Measurements from ENCODE around the gene CACNB3.
"Not testable (repeated sequence)": the region's sequence is repeated elsewhere in the genome, so short reads cannot be mapped to it uniquely, and the experiment has no call there.

The CACNB3 gene

GRCh38 chr12:48824112-48824511, 5.8 kb downstream of the CACNB3 start:
- Histone ChIP-seq H3K27me3 (ENCODE audit: control insufficient read depth, insufficient read depth, low read length) (peaks cover 11% of the 10 kb centered on the region), H3K36me3 (ENCODE audit: control insufficient read depth, low read depth, low read length) (peaks cover 5% of the 10 kb centered on the region), H3K9me3 (ENCODE audit: control insufficient read depth, low read depth, low read length) (no peaks in the 10 kb centered on the region), H3K4me3 (ENCODE audit: low read length) (no peak overlapping the region), H3K9ac (ENCODE audit: low read length) (no peak overlapping the region), H3K27ac (ENCODE audit: low read length) (no peak overlapping the region), H3K4me1 (ENCODE audit: control insufficient read depth, low read depth, low read length) (peaks cover 8% of the 10 kb centered on the region)

GRCh38 chr12:48824905-48825304, 6.6 kb downstream of the CACNB3 start:
- H3K27me3 ChIP-seq (ENCODE audit: control insufficient read depth, insufficient read depth, low read length): peaks cover 3% of the 10 kb centered on the region
- no peaks in the 10 kb centered on the region for H3K9me3 ChIP-seq (ENCODE audit: control insufficient read depth, low read depth, low read length)
- H3K4me1 ChIP-seq (ENCODE audit: control insufficient read depth, low read depth, low read length): no peaks in the 10 kb centered on the region
- H3K4me3 ChIP-seq (ENCODE audit: low read length): no peak overlapping the region
- peaks cover 13% of the 10 kb centered on the region for H3K36me3 ChIP-seq (ENCODE audit: control insufficient read depth, low read depth, low read length)
- H3K27ac ChIP-seq (ENCODE audit: low read length): no peak overlapping the region
- no peak overlapping the region for H3K9ac ChIP-seq (ENCODE audit: low read length)

GRCh38 chr12:48826209-48826855, 8.0 kb downstream of the CACNB3 start:
- Histone ChIP-seq H3K9me3 (ENCODE audit: control insufficient read depth, low read depth, low read length) (no peaks in the 10 kb centered on the region), H3K27ac (ENCODE audit: low read length) (no peak overlapping the region), H3K4me1 (ENCODE audit: control insufficient read depth, low read depth, low read length) (no peaks in the 10 kb centered on the region), H3K36me3 (ENCODE audit: control insufficient read depth, low read depth, low read length) (peaks cover 27% of the 10 kb centered on the region), H3K9ac (ENCODE audit: low read length) (no peak overlapping the region), H3K4me3 (ENCODE audit: low read length) (no peak overlapping the region), H3K27me3 (ENCODE audit: control insufficient read depth, insufficient read depth, low read length) (no peaks in the 10 kb centered on the region)

- Histone ChIP-seq H3K36me3 (ENCODE audit: control insufficient read depth, low read depth, low read length) (peaks cover 34% of the 10 kb centered on the region), H3K4me1 (ENCODE audit: control insufficient read depth, low read depth, low read length) (no peaks in the 10 kb centered on the region), H3K4me3 (ENCODE audit: low read length) (no peak overlapping the region), H3K27me3 (ENCODE audit: control insufficient read depth, insufficient read depth, low read length) (no peaks in the 10 kb centered on the region), H3K9me3 (ENCODE audit: control insufficient read depth, low read depth, low read length) (no peaks in the 10 kb centered on the region), H3K9ac (ENCODE audit: low read length) (no peak overlapping the region), H3K27ac (ENCODE audit: low read length) (no peak overlapping the region)
Observed at GRCh38 chr12:48827026-48827425, 8.7 kb downstream of the CACNB3 start.

- H3K9me3 ChIP-seq (ENCODE audit: control insufficient read depth, low read depth, low read length): no peaks in the 10 kb centered on the region
- peaks cover 40% of the 10 kb centered on the region for H3K36me3 ChIP-seq (ENCODE audit: control insufficient read depth, low read depth, low read length)
- H3K4me3 ChIP-seq (ENCODE audit: low read length): no peak overlapping the region
- H3K4me1 ChIP-seq (ENCODE audit: control insufficient read depth, low read depth, low read length): no peaks in the 10 kb centered on the region
- no peak overlapping the region for H3K27ac ChIP-seq (ENCODE audit: low read length)
- H3K9ac ChIP-seq (ENCODE audit: low read length): no peak overlapping the region
- no peaks in the 10 kb centered on the region for H3K27me3 ChIP-seq (ENCODE audit: control insufficient read depth, insufficient read depth, low read length)
Observed at GRCh38 chr12:48827513-48828096, 9.3 kb downstream of the CACNB3 start.

GRCh38 chr12:48828293-48828692, 10.0 kb downstream of the CACNB3 start:
- Histone ChIP-seq H3K27me3 (ENCODE audit: control insufficient read depth, insufficient read depth, low read length) (no peaks in the 10 kb centered on the region), H3K9me3 (ENCODE audit: control insufficient read depth, low read depth, low read length) (no peaks in the 10 kb centered on the region), H3K4me3 (ENCODE audit: low read length) (no peak overlapping the region), H3K36me3 (ENCODE audit: control insufficient read depth, low read depth, low read length) (peaks cover 46% of the 10 kb centered on the region), H3K27ac (ENCODE audit: low read length) (no peak overlapping the region), H3K9ac (ENCODE audit: low read length) (no peak overlapping the region), H3K4me1 (ENCODE audit: control insufficient read depth, low read depth, low read length) (no peaks in the 10 kb centered on the region)

GRCh38 chr12:48828841-48829575, 10.7 kb downstream of the CACNB3 start:
- Histone ChIP-seq H3K4me1 (ENCODE audit: control insufficient read depth, low read depth, low read length) (no peaks in the 10 kb centered on the region), H3K9ac (ENCODE audit: low read length) (no peak overlapping the region), H3K9me3 (ENCODE audit: control insufficient read depth, low read depth, low read length) (no peaks in the 10 kb centered on the region), H3K4me3 (ENCODE audit: low read length) (no peak overlapping the region), H3K27ac (ENCODE audit: low read length) (no peak overlapping the region), H3K27me3 (ENCODE audit: control insufficient read depth, insufficient read depth, low read length) (no peaks in the 10 kb centered on the region), H3K36me3 (ENCODE audit: control insufficient read depth, low read depth, low read length) (peaks cover 54% of the 10 kb centered on the region)

GRCh38 chr12:48831257-48831656, 13.0 kb downstream of the CACNB3 start:
- Histone ChIP-seq H3K36me3 (ENCODE audit: control insufficient read depth, low read depth, low read length) (peaks cover 67% of the 10 kb centered on the region), H3K9me3 (ENCODE audit: control insufficient read depth, low read depth, low read length) (no peaks in the 10 kb centered on the region), H3K4me1 (ENCODE audit: control insufficient read depth, low read depth, low read length) (no peaks in the 10 kb centered on the region), H3K9ac (ENCODE audit: low read length) (no peak overlapping the region), H3K4me3 (ENCODE audit: low read length) (no peak overlapping the region), H3K27ac (ENCODE audit: low read length) (no peak overlapping the region), H3K27me3 (ENCODE audit: control insufficient read depth, insufficient read depth, low read length) (no peaks in the 10 kb centered on the region)

GRCh38 chr12:48832321-48833060, 14.2 kb downstream of the CACNB3 start:
- Histone ChIP-seq H3K36me3 (ENCODE audit: control insufficient read depth, low read depth, low read length) (peaks cover 79% of the 10 kb centered on the region), H3K4me3 (ENCODE audit: low read length) (no peak overlapping the region), H3K27ac (ENCODE audit: low read length) (no peak overlapping the region), H3K4me1 (ENCODE audit: control insufficient read depth, low read depth, low read length) (no peaks in the 10 kb centered on the region), H3K9me3 (ENCODE audit: control insufficient read depth, low read depth, low read length) (no peaks in the 10 kb centered on the region), H3K27me3 (ENCODE audit: control insufficient read depth, insufficient read depth, low read length) (no peaks in the 10 kb centered on the region), H3K9ac (ENCODE audit: low read length) (no peak overlapping the region)

- Histone ChIP-seq H3K9ac (ENCODE audit: low read length) (no peak overlapping the region), H3K4me1 (ENCODE audit: control insufficient read depth, low read depth, low read length) (no peaks in the 10 kb centered on the region), H3K36me3 (ENCODE audit: control insufficient read depth, low read depth, low read length) (peaks cover 70% of the 10 kb centered on the region), H3K27ac (ENCODE audit: low read length) (no peak overlapping the region), H3K27me3 (ENCODE audit: control insufficient read depth, insufficient read depth, low read length) (no peaks in the 10 kb centered on the region), H3K9me3 (ENCODE audit: control insufficient read depth, low read depth, low read length) (no peaks in the 10 kb centered on the region), H3K4me3 (ENCODE audit: low read length) (no peak overlapping the region)
Observed at GRCh38 chr12:48838048-48838447, 19.8 kb downstream of the CACNB3 start.

GRCh38 chr12:48842021-48842420, 23.7 kb downstream of the CACNB3 start:
- not testable (repeated sequence) for H3K4me1 ChIP-seq (ENCODE audit: control insufficient read depth, low read depth, low read length); H3K9ac ChIP-seq (ENCODE audit: low read length); H3K27me3 ChIP-seq (ENCODE audit: control insufficient read depth, insufficient read depth, low read length); H3K9me3 ChIP-seq (ENCODE audit: control insufficient read depth, low read depth, low read length); H3K4me3 ChIP-seq (ENCODE audit: low read length); H3K27ac ChIP-seq (ENCODE audit: low read length)
- peaks cover 65% of the 10 kb centered on the region for H3K36me3 ChIP-seq (ENCODE audit: control insufficient read depth, low read depth, low read length)

Data from iPS-18a (cell line).